IMR-90 (cell line): ENCODE measurements around the gene MGAT4A. TPM values are rescaled to one million over a fixed set of nuclear protein-coding genes. Genes with fewer than 3 reads are reported as not detected.

Source experiments
- ATAC-seq: fragments of 200-7000 bp; cut with Tn5 transposase; 2 replicates; pipeline ENCODE4 v1.9.1; 2020; ENCODE audit warnings: low read depth, mild to moderate bottlenecking, moderate library complexity
- BruUV-seq: library from RNA; stranded (reverse); fragments of 400-500 nt; replicated peaks from 2 replicates; lab custom pipeline; 2021; lab: Mats Ljungman, UMichigan
- CTCF ChIA-PET: fragments of 300-600 bp; formaldehyde crosslinking; extraction: SDS; loops from one replicate; lab custom pipeline; 2021; ENCODE audit warnings: antibody characterized with exemption; lab: Yijun Ruan, JAX
- POLR2A ChIA-PET: fragments of 300-600 bp; sonication (Branson Sonifier 250); formaldehyde crosslinking; loops from one replicate; lab custom pipeline; 2022; ENCODE audit warnings: antibody characterized with exemption; ENCODE audit not compliant: unreplicated experiment; lab: Charles Lee
- DNase-seq: peaks from one replicate; pipeline ENCODE4 v3.0.0; 2013
- H2AFZ ChIP-seq: replicated peaks from 2 replicates; pipeline ENCODE3; 2013; ENCODE audit warnings: low read length, mild to moderate bottlenecking; ENCODE audit not compliant: poor library complexity
- H2AK5ac ChIP-seq: 2 replicates; pipeline ENCODE4 v1.6.1; 2013; ENCODE audit warnings: low read depth, low read length, inconsistent platforms
- H2AK9ac ChIP-seq: replicated peaks from 2 replicates; pipeline ENCODE3; 2013; ENCODE audit warnings: mild to moderate bottlenecking, low read depth, low read length, moderate library complexity; ENCODE audit not compliant: poor library complexity
- H2BK120ac ChIP-seq: 2 replicates; pipeline ENCODE4 v1.6.1; 2013; ENCODE audit warnings: low read depth, low read length, inconsistent platforms
- H2BK15ac ChIP-seq: 3 replicates; pipeline ENCODE4 v1.6.1; 2013; ENCODE audit warnings: low read depth, low read length, inconsistent platforms
- H2BK20ac ChIP-seq: 2 replicates; pipeline ENCODE4 v1.6.1; 2013; ENCODE audit warnings: low read depth, mild to moderate bottlenecking, inconsistent platforms, low read length, moderate library complexity
- H2BK5ac ChIP-seq: 2 replicates; pipeline ENCODE4 v1.6.1; 2013; ENCODE audit warnings: mild to moderate bottlenecking, low read depth, low read length, inconsistent platforms; ENCODE audit not compliant: poor library complexity, severe bottlenecking
- H3K14ac ChIP-seq: replicated peaks from 2 replicates; pipeline ENCODE4 v1.6.1; 2013; ENCODE audit warnings: low read depth, low read length, inconsistent platforms
- H3K18ac ChIP-seq: 2 replicates; pipeline ENCODE4 v1.6.1; 2013; ENCODE audit warnings: low read depth, low read length, control low read depth
- H3K23ac ChIP-seq: 2 replicates; pipeline ENCODE4 v1.6.1; 2013; ENCODE audit warnings: low read depth, low read length, inconsistent platforms
- H3K27ac ChIP-seq: 2 replicates; pipeline ENCODE4 v1.5.1; 2013; ENCODE audit warnings: mild to moderate bottlenecking, control low read depth, low read length; ENCODE audit not compliant: insufficient read depth
- H3K27me3 ChIP-seq: 2 replicates; pipeline ENCODE4 v1.6.1; 2013; ENCODE audit warnings: low read length; ENCODE audit not compliant: control insufficient read depth, insufficient read depth
- H3K36me3 ChIP-seq: 2 replicates; pipeline ENCODE4 v1.6.1; 2013; ENCODE audit warnings: low read length, mixed read lengths; ENCODE audit not compliant: control insufficient read depth, insufficient read depth
- H3K4ac ChIP-seq: 2 replicates; pipeline ENCODE4 v1.6.1; 2013; ENCODE audit warnings: low read depth, low read length, inconsistent platforms
- H3K4me1 ChIP-seq: 2 replicates; pipeline ENCODE4 v1.6.1; 2013; ENCODE audit warnings: low read length, mixed read lengths; ENCODE audit not compliant: control insufficient read depth, insufficient read depth
- H3K4me2 ChIP-seq: 2 replicates; pipeline ENCODE4 v1.6.1; 2013; ENCODE audit warnings: low read depth, mild to moderate bottlenecking, control low read depth, low read length, moderate library complexity
- H3K4me3 ChIP-seq: 2 replicates; pipeline ENCODE4 v1.5.1; 2013; ENCODE audit warnings: low read depth, mild to moderate bottlenecking, control low read depth, low read length, moderate library complexity; ENCODE audit not compliant: insufficient read depth
- H3K56ac ChIP-seq: 2 replicates; pipeline ENCODE4 v1.6.1; 2013; ENCODE audit warnings: low read length, inconsistent platforms; ENCODE audit not compliant: insufficient read depth; ENCODE audit errors: extremely low read depth
- H3K79me1 ChIP-seq, 2 experiments: 2 replicates each; pipeline ENCODE4 v1.6.1; 2013; ENCODE audit warnings: low read length in 2 of 2, inconsistent platforms in 1 of 2, low read depth in 1 of 2
- H3K9ac ChIP-seq: 2 replicates; pipeline ENCODE4 v1.6.1; 2013; ENCODE audit warnings: low read depth, low read length, control low read depth
- H3K9me1 ChIP-seq: 2 replicates; pipeline ENCODE4 v1.6.1; 2013; ENCODE audit warnings: low read length, inconsistent platforms; ENCODE audit not compliant: insufficient read depth
- H3K9me3 ChIP-seq: 2 replicates; pipeline ENCODE4 v1.6.1; 2013; ENCODE audit warnings: low read length; ENCODE audit not compliant: control insufficient read depth, insufficient read depth
- H4K20me1 ChIP-seq: 2 replicates; pipeline ENCODE4 v1.6.1; 2013; ENCODE audit warnings: low read length, inconsistent platforms; ENCODE audit not compliant: insufficient read depth
- H4K5ac ChIP-seq: 2 replicates; pipeline ENCODE4 v1.6.1; 2013; ENCODE audit warnings: mild to moderate bottlenecking, low read depth, low read length, control low read depth
- H4K8ac ChIP-seq, 2 experiments: 2 replicates each; pipeline ENCODE4 v1.6.1; 2013; ENCODE audit warnings: low read depth in 2 of 2, low read length in 2 of 2, control low read depth in 1 of 2, inconsistent platforms in 1 of 2
- H4K91ac ChIP-seq: 2 replicates; pipeline ENCODE4 v1.6.1; 2013; ENCODE audit warnings: low read depth, low read length, inconsistent platforms; ENCODE audit not compliant: insufficient read depth
- BHLHE40 ChIP-seq: fragments of 150-350 bp; IDR thresholded peaks from 2 replicates; pipeline ENCODE4 v1.6.1; 2016; ENCODE audit warnings: mild to moderate bottlenecking, low read depth, low read length
- CEBPB ChIP-seq: IDR thresholded peaks from 2 replicates; pipeline ENCODE4 v1.6.1; 2012; ENCODE audit warnings: low read depth, low read length, improper control_type of control experiment
- CHD1 ChIP-seq: IDR thresholded peaks from 2 replicates; pipeline ENCODE4 v1.6.1; 2012; ENCODE audit warnings: low read depth, low read length, improper control_type of control experiment
- CTCF ChIP-seq: conservative IDR thresholded peaks from 2 replicates; pipeline ENCODE4 v1.5.1; 2012; ENCODE audit warnings: mild to moderate bottlenecking, low read depth, low read length, improper control_type of control experiment
- FOS ChIP-seq: fragments of 150-350 bp; IDR thresholded peaks from 2 replicates; pipeline ENCODE4 v1.6.1; 2016; ENCODE audit warnings: low read depth, low read length
- MAFK ChIP-seq: IDR thresholded peaks from 2 replicates; pipeline ENCODE4 v1.6.1; 2012; ENCODE audit warnings: low read depth, low read length, improper control_type of control experiment
- MAZ ChIP-seq: IDR thresholded peaks from 2 replicates; pipeline ENCODE4 v1.6.1; 2012; ENCODE audit warnings: low read depth, mild to moderate bottlenecking, low read length, improper control_type of control experiment, moderate library complexity, borderline replicate concordance
- MXI1 ChIP-seq: IDR thresholded peaks from 2 replicates; pipeline ENCODE4 v1.6.1; 2012; ENCODE audit warnings: low read depth, mild to moderate bottlenecking, low read length, moderate library complexity, borderline replicate concordance
- NFE2L2 ChIP-seq: fragments of 150-350 bp; IDR thresholded peaks from 2 replicates; pipeline ENCODE4 v1.6.1; 2016; ENCODE audit warnings: low read depth, mild to moderate bottlenecking, low read length
- POLR2A ChIP-seq: IDR thresholded peaks from 2 replicates; pipeline ENCODE4 v1.6.1; 2012; ENCODE audit warnings: mild to moderate bottlenecking, low read depth, low read length
- RAD21 ChIP-seq: IDR thresholded peaks from 2 replicates; pipeline ENCODE4 v1.6.1; 2012; ENCODE audit warnings: low read length, improper control_type of control experiment
- RCOR1 ChIP-seq: IDR thresholded peaks from 2 replicates; pipeline ENCODE4 v1.6.1; 2012; ENCODE audit warnings: mild to moderate bottlenecking, low read length, improper control_type of control experiment; ENCODE audit not compliant: insufficient replicate concordance
- RFX5 ChIP-seq: IDR thresholded peaks from 2 replicates; pipeline ENCODE4 v1.8.0; 2012; ENCODE audit warnings: low read depth, mild to moderate bottlenecking, low read length, moderate library complexity
- SMC3 ChIP-seq: fragments of 150-350 bp; IDR thresholded peaks from 2 replicates; pipeline ENCODE4 v1.6.1; 2016; ENCODE audit warnings: low read depth, mild to moderate bottlenecking, antibody characterized with exemption, low read length, moderate library complexity
- WGBS, 2 experiments: methylation state at CpG; one replicate each; pipeline versions ENCODE4 v1.1.5 to v1.1.7; 2013; ENCODE audit warnings: missing lambda C conversion rate in 2 of 2; ENCODE audit not compliant: insufficient read length in 1 of 2; ENCODE audit errors: extremely low coverage in 2 of 2; 5-methylcytosine and 5-hydroxymethylcytosine counted together
- dilution Hi-C: fragments of 300-500 bp; cut with HindIII; formaldehyde crosslinking; loops from one replicate; pipeline ENCODE4 v1.14.3; 2018; ENCODE audit warnings: low sequenced_read_pairs; ENCODE audit not compliant: unreplicated experiment
- in situ Hi-C: fragments of 300-500 bp; cut with MboI; formaldehyde crosslinking; loops from 3 replicates; pipeline ENCODE4 v1.14.3; 2019; ENCODE audit warnings: low sequenced_read_pairs, inconsistent platforms, mixed read lengths
- intact Hi-C: fragments of 100-400 bp; cut with micrococcal nuclease; formaldehyde crosslinking; loops from 2 replicates; pipeline ENCODE4 v1.10.0; 2022
- polyA plus RNA-seq, 3 experiments: library from polyadenylated mRNA; depleted of rRNA; stranded (reverse); fragments of >200 nt; gene quantifications; 2 replicates each; pipeline ENCODE4 v1.2.3, GENCODE V29; 2012; ENCODE audit warnings: low replicate concordance in 1 of 3
- total RNA-seq: library from RNA; depleted of rRNA; stranded (reverse); fragments of >200 nt; gene quantifications from 2 replicates; pipeline ENCODE4 v1.2.3, GENCODE V29; 2012
- TF ChIP-seq, protein P1 (sequence below): fragments of 150-350 bp; IDR thresholded peaks from 2 replicates; pipeline ENCODE4 v1.6.1; 2017; ENCODE audit warnings: mild to moderate bottlenecking, antibody characterized with exemption, low read length, low read depth
- TF ChIP-seq, protein P2 (sequence below): fragments of 150-350 bp; IDR thresholded peaks from 2 replicates; pipeline ENCODE4 v1.6.1; 2016; ENCODE audit warnings: low read depth, mild to moderate bottlenecking, low read length, moderate library complexity, borderline replicate concordance

MGAT4A gene
- total and polyA plus RNA-seq, 2 of the 4 experiments (the other 2 are of a cell fraction) = under 0.01 TPM; not detected in 1

GRCh38 chr2:98585386-98585785 is 145.5 kb downstream of the MGAT4A start:
- no TSS peak for BruUV-seq
- H3K79me1 ChIP-seq = no peaks in the 10 kb centered on the region
- DNase-seq = no peak
- H2AK9ac ChIP-seq = no peak overlapping the region
- no peak overlapping the region for H3K14ac ChIP-seq
- H2AK5ac ChIP-seq = no peak overlapping the region
- no peak overlapping the region for H2AFZ ChIP-seq
- H3K9me3 ChIP-seq = no peaks in the 10 kb centered on the region
- H4K5ac ChIP-seq = no peak overlapping the region
- ChIA-PET POLR2A (no interaction called here), CTCF (interaction anchor here (0.6 kb wide), 1 partner anchor 22 kb away, joined by 6 read pairs; no protein-coding TSS in a partner anchor)
- H3K27me3 ChIP-seq = no peaks in the 10 kb centered on the region
- no peak overlapping the region for H3K9ac ChIP-seq
- H3K27ac ChIP-seq = no peak overlapping the region
- H3K4me3 ChIP-seq = no peak overlapping the region
- dilution Hi-C loops (no loop called here), intact Hi-C loops (no loop called here), in situ Hi-C loops (no loop called here)
- no peak for TF ChIP-seq NFE2L2
- TF ChIP-seq, protein P1, sequence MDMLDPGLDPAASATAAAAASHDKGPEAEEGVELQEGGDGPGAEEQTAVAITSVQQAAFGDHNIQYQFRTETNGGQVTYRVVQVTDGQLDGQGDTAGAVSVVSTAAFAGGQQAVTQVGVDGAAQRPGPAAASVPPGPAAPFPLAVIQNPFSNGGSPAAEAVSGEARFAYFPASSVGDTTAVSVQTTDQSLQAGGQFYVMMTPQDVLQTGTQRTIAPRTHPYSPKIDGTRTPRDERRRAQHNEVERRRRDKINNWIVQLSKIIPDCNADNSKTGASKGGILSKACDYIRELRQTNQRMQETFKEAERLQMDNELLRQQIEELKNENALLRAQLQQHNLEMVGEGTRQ = no peak
- TF ChIP-seq CEBPB = no peak
- TF ChIP-seq RCOR1 = no peak
- no peak for TF ChIP-seq RAD21
- no peak for TF ChIP-seq POLR2A
- TF ChIP-seq SMC3 = no peak
- no peak for TF ChIP-seq MAFK
- TF ChIP-seq RFX5 = no peak
- no peak for TF ChIP-seq BHLHE40
- no peak for TF ChIP-seq MAZ
- TF ChIP-seq CTCF = no peak
- TF ChIP-seq, protein P2, sequence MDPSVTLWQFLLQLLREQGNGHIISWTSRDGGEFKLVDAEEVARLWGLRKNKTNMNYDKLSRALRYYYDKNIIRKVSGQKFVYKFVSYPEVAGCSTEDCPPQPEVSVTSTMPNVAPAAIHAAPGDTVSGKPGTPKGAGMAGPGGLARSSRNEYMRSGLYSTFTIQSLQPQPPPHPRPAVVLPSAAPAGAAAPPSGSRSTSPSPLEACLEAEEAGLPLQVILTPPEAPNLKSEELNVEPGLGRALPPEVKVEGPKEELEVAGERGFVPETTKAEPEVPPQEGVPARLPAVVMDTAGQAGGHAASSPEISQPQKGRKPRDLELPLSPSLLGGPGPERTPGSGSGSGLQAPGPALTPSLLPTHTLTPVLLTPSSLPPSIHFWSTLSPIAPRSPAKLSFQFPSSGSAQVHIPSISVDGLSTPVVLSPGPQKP = no peak
- TF ChIP-seq CHD1 = no peak
- no peak for TF ChIP-seq FOS
- TF ChIP-seq MXI1 = no peak
- no peak for ATAC-seq
- no peak overlapping the region for H2BK15ac ChIP-seq
- no peak overlapping the region for H3K56ac ChIP-seq
- no peak overlapping the region for H3K23ac ChIP-seq
- H4K91ac ChIP-seq = no peak overlapping the region
- no peaks in the 10 kb centered on the region for H3K4me1 ChIP-seq
- no peak overlapping the region for H2BK5ac ChIP-seq
- 100% methylated on average over 2 of the region's 10 CpGs; no CpG with 5 or more reads in 1 of the 2 experiments for WGBS, 2 experiments
- H3K36me3 ChIP-seq = peaks cover 12% of the 10 kb centered on the region
- H3K4me2 ChIP-seq = no peak overlapping the region
- no peaks in the 10 kb centered on the region for H4K20me1 ChIP-seq
- H4K8ac ChIP-seq = no peak overlapping the region
- H3K4ac ChIP-seq = no peak overlapping the region
- H2BK120ac ChIP-seq = no peak overlapping the region
- H3K9me1 ChIP-seq = peaks cover 4% of the 10 kb centered on the region; the same call in 1 of the 2 replicates
- no peak overlapping the region for H2BK20ac ChIP-seq
- no peak overlapping the region for H3K18ac ChIP-seq
